HG03108 (cell line): ENCODE results near the gene PCDHGA7.
"Not testable (repeated sequence)": the region's sequence is repeated elsewhere in the genome, so short reads cannot be mapped to it uniquely, and the experiment has no call there.

Experiments used
- ATAC-seq: cut with Tn5 transposase; IDR thresholded peaks from one replicate; pipeline ENCODE4 v1.9.1; 2021; ENCODE audit warnings: moderate library complexity; ENCODE audit not compliant: unreplicated experiment

Gene PCDHGA7

GRCh38 chr5:141382469-141383294 lies at the start of gene PCDHGA7:
PCDHGA7 (plus strand) TSS chr5:141382742; CDS start chr5:141382900, 158 bp downstream.
- ATAC-seq = no peak

GRCh38 chr5:141338538-141339306 lies 43.8 kb upstream of the PCDHGA7 start, which contains the start of gene PCDHGA2:
PCDHGA2 (plus strand) TSS chr5:141338760.
- no peak for ATAC-seq

GRCh38 chr5:141340781-141341354 lies 41.7 kb upstream of the PCDHGA7 start:
- not testable (repeated sequence) for ATAC-seq

- no peak for ATAC-seq
These were observed 39.8 kb upstream of the PCDHGA7 start for GRCh38 chr5:141342773-141343172.

- no peak for ATAC-seq
These were observed 39.1 kb upstream of the PCDHGA7 start, which contains the start of gene PCDHGA3 for GRCh38 chr5:141343242-141343952. PCDHGA3 (plus strand) TSS chr5:141343829; CDS start chr5:141344034, 205 bp downstream.

- ATAC-seq = no peak
These were observed 38.5 kb upstream of the PCDHGA7 start for GRCh38 chr5:141343953-141344463.

GRCh38 chr5:141345327-141345726 lies 37.2 kb upstream of the PCDHGA7 start:
- no peak for ATAC-seq

- not testable (repeated sequence) for ATAC-seq
These were observed 36.5 kb upstream of the PCDHGA7 start for GRCh38 chr5:141346017-141346416.

- no peak for ATAC-seq
These were observed 32.5 kb upstream of the PCDHGA7 start, which contains the start of gene PCDHGB1 for GRCh38 chr5:141349917-141350619. PCDHGB1 (plus strand) TSS chr5:141350099; CDS start chr5:141350261, 162 bp downstream.

- no peak for ATAC-seq
These were observed 31.0 kb upstream of the PCDHGA7 start for GRCh38 chr5:141351591-141351990.

- ATAC-seq = no peak
These were observed 27.6 kb upstream of the PCDHGA7 start, which contains the start of gene PCDHGA4 for GRCh38 chr5:141354900-141355469. PCDHGA4 (plus strand) TSS chr5:141355021; CDS start chr5:141355108, 87 bp downstream.

- ATAC-seq = no peak
These were observed 26.9 kb upstream of the PCDHGA7 start for GRCh38 chr5:141355641-141356040.

GRCh38 chr5:141356133-141356532 lies 26.4 kb upstream of the PCDHGA7 start:
- ATAC-seq = no peak

GRCh38 chr5:141356950-141357349 lies 25.6 kb upstream of the PCDHGA7 start:
- no peak for ATAC-seq

- ATAC-seq = no peak
These were observed 22.6 kb upstream of the PCDHGA7 start, which contains the start of gene PCDHGB2 for GRCh38 chr5:141359790-141360426. PCDHGB2 (plus strand) TSS chr5:141359994; CDS start chr5:141360136, 142 bp downstream.

GRCh38 chr5:141360685-141361084 lies 21.9 kb upstream of the PCDHGA7 start:
- no peak for ATAC-seq

GRCh38 chr5:141362719-141363118 lies 19.8 kb upstream of the PCDHGA7 start:
- no peak for ATAC-seq

- no peak for ATAC-seq
These were observed 18.4 kb upstream of the PCDHGA7 start, which contains the start of gene PCDHGA5 for GRCh38 chr5:141363952-141364660. PCDHGA5 (plus strand) TSS chr5:141364162; CDS start chr5:141364331, 169 bp downstream.
